ENCODE measurements around the gene FMN1. TPM values are rescaled to one million over a fixed set of nuclear protein-coding genes. Genes with fewer than 3 reads are reported as not detected.
A peak's percentile ranks its signal among the peaks of the same experiment; 100 is the strongest.

The FMN1 gene, protein sequence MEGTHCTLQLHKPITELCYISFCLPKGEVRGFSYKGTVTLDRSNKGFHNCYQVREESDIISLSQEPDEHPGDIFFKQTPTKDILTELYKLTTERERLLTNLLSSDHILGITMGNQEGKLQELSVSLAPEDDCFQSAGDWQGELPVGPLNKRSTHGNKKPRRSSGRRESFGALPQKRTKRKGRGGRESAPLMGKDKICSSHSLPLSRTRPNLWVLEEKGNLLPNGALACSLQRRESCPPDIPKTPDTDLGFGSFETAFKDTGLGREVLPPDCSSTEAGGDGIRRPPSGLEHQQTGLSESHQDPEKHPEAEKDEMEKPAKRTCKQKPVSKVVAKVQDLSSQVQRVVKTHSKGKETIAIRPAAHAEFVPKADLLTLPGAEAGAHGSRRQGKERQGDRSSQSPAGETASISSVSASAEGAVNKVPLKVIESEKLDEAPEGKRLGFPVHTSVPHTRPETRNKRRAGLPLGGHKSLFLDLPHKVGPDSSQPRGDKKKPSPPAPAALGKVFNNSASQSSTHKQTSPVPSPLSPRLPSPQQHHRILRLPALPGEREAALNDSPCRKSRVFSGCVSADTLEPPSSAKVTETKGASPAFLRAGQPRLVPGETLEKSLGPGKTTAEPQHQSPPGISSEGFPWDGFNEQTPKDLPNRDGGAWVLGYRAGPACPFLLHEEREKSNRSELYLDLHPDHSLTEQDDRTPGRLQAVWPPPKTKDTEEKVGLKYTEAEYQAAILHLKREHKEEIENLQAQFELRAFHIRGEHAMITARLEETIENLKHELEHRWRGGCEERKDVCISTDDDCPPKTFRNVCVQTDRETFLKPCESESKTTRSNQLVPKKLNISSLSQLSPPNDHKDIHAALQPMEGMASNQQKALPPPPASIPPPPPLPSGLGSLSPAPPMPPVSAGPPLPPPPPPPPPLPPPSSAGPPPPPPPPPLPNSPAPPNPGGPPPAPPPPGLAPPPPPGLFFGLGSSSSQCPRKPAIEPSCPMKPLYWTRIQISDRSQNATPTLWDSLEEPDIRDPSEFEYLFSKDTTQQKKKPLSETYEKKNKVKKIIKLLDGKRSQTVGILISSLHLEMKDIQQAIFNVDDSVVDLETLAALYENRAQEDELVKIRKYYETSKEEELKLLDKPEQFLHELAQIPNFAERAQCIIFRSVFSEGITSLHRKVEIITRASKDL (N-terminal part only)
- total RNA-seq = 2.9 TPM
- long read RNA-seq, partial matches to known transcripts = 0 of 1 reads
- long read RNA-seq, other reads (novel, unspliced or antisense) = 1 of 1 reads

DNA sequence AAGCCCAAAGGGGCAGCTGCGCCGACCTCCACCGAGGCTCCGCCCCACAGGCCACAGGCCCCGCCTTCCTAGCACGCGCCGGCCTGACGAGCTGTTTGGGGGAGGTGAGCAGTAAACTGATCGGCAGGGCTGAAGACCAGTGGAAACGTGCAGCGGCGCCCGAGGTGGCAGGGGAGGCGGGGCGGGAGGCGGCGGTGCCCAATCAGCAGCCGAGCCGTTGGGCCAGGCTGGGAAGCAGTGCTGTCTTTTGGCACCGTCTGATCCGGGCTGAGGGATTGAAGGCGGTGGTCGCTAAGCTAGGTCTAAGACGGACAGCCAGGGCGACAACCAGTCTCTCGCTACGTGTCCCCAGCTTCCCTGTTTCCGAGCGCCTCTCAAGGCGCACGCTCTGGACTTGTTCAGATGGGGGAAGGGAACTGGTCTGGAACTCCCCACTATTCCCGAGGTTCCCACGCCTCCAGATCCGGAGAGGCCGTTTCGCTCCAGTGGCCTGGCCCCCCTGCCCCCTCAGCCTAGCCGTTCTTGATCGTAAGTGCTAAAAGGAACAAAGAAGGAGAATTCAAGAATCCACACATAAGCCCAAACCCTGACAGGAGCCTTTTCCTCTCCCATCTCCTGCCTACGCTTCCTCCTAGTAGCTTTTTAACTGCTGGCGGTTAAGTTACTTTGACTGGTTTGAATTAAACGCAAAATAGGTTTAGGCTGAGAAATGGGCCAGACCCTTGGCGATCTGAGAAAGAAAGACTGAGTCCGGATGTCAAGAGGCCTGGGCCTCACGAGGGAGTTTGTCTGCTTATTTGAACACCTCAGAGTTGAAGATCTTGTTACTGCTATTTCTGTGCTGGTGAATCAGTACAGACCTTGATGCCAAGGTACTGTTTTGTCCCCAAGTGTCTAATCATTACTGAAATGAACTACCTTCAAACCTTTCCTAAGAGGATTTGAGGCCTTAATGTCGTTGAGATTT is at the start of gene FMN1:
FMN1 (minus strand) TSS at position 11 of the 967 bp plus-strand sequence. CDS start 39,800 bp downstream, outside the sequence.
- intact Hi-C loops (cut with micrococcal nuclease) = loop anchor here (1.0 kb wide), 1 partner anchor 15 kb away; no protein-coding TSS in a partner anchor
- peak; percentile 95 for DNase-seq

DNA sequence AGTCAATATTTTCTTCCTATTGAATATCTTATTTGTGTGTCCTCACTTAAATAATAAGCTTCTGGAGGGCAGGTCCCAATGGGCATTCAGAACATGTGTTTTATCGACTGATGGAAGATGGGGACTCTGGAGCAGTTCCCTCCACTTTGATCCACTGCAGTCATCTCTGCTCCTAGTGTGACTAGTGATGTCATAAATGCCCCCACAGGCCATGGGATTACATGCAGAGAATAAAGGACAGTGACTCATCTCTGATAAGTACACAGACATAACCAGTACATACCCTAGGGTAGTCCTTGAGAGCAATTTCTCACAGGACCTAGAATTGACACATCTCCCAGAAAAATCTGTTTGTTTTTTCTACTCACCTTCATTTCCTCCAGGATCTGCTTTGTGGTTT is 49.4 kb upstream of the FMN1 start:
- DNase-seq (no peak), ATAC-seq (no peak)
- intact Hi-C loops (cut with micrococcal nuclease) = no loop called here

More for the DNA sequence above, at the start of gene FMN1:
- peak; percentile 100 for ATAC-seq

DNA sequence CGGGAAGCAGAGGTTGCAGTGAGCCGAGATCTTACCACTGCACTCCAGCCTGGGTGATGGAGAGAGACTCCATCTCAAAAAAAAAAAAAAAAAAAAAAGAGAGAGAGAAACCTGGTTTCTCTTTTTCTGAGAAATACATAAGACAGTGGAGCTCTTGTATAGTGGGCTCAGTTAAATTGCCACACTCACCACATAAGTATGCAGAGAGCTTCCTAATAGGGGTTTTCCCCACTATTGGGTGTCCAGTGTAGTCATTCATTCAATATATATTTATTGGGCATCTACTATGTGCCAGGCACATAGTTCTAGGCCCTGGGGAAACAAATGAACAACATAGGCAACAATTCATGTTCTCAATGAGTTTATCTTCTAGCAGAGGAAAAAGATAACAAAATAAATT is 48.9 kb upstream of the FMN1 start:
- intact Hi-C loops (cut with micrococcal nuclease) = no loop called here
- ATAC-seq (no peak), DNase-seq (no peak)

DNA sequence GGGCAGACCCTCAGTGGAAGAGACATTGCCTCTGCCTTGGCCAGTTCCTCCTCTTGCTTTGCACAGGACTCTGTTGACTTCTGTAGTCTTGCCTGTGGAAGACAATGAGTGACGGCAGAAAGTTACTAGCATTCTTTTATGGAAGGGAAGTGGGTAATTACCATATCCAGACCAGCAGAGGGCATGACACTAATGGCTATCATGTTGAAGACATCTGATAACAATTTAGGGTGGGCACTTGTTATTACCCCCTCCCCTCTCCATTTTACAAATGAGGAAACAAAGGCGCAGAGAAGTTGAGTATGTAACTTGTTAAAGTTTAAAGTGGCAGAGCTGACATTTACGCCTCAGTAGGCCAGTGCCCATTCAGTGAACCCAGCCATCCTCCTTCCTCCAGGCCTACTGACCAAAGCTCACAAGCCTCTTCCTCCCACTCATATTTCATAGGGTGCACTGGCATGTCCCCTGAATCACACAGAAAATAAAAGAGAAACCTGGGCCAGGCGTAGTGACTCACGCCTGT is 48.2 kb upstream of the FMN1 start:
- intact Hi-C loops (cut with micrococcal nuclease) = no loop called here
- no peak for DNase-seq

DNA sequence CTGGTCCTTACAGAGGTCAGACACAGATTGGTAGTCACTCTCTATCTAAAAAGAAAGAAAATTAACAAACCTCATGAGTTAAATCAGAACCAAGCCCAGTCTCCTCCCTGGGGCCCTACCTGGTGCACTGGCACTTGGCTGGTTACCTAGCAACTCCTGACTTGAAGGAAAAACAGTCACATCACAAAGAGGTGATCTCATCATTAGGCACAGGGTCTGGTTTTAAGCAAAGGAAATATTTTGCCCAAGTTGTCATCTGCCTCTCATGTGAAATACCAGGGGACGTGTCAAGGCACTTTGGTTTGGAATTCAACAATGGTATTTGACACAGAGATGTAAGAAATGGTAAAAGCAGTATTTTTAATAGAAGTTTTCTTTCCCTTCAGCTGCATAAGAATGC is 47.7 kb upstream of the FMN1 start:
- no peak for DNase-seq
- intact Hi-C loops (cut with micrococcal nuclease) = no loop called here
- no peak for ATAC-seq

More for the DNA sequence above, 48.2 kb upstream of the FMN1 start:
- no peak for ATAC-seq

DNA sequence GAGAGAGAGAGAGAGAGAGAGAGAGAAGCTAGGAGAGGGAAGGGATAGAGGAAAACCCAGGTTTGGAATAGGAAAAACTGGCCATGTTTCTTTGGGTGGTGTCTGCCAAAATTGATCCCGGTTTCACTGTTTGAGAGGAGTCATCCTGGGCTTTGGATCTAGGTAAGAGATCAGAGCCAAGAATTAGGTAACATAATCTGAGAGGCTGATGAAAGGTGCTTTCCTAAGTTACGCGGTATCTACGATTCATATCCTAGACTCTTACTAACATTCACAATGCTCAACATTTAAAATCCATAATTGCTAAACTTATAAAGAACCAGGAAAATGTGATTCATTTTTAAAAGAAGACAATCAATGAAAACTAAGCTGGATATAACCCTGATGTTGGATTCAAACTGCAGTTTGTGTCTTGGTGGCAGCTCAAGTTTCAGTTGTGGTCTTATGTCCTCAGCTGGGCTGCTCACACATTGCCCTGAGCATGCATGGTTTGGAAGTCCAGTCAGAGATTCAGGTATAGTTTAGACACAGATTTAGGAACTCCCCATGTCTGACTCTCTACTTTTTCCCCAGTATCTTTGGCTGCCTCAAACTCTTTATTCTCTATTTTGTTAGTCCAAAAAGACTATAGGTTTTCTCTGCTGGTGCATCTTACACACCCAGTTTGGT is 42.5 kb upstream of the FMN1 start:
- intact Hi-C loops (cut with micrococcal nuclease) = no loop called here
- DNase-seq = no peak
- no peak for ATAC-seq

DNA sequence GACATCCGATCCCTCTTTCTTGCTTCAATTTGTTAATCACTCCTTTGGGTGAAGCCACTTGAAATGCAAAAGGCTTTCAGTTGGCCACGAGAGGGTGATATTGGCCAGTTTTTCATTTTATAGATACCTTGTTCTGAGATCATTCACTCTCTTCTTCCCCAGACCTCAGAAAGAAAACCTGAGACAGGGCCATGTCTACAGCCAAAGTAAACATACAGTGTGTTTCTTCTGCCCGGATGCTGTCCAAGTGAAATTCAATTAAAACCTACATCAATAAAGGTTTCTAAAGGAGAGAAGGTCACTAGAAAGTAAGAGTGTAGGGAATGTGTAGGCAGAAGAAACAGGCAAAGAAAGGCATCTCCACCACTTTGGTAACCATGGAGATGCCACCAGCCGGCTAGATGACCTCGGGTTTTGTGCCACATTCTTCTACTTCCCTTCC is 39.5 kb upstream of the FMN1 start:
- DNase-seq (no peak), ATAC-seq (no peak)
- intact Hi-C loops (cut with micrococcal nuclease) = no loop called here

DNA sequence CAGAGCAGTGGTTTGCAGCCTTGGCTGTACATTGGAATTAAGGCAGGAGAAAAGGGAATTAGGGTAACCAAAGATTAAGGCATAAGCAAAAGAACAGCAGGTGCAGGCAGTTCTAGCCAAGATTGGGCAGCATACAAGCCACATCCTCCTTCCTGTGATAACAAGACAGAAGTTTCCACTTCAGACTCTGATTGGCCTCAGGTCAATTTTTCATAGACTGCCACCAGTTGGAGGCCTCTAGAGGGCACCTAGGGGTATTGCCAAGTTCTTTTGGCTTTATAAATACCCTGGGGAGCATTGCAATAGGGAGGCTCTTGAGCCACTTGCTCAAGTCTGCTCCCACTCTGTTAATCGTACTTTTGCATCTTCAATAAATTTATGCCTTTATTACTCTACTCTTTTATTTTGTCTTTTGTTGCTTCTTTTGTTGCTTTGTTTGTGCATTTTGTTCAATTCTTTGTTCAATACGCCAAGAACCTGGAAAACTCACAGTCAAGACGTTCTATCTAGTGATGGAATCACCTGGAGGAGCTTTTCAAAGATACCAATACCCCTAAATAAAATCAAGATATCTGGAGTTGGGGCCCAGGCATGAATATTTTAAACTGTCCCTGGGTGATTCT is 32.2 kb upstream of the FMN1 start:
- ATAC-seq = peak; percentile 92
- intact Hi-C loops (cut with micrococcal nuclease) = no loop called here
- DNase-seq = no peak

DNA sequence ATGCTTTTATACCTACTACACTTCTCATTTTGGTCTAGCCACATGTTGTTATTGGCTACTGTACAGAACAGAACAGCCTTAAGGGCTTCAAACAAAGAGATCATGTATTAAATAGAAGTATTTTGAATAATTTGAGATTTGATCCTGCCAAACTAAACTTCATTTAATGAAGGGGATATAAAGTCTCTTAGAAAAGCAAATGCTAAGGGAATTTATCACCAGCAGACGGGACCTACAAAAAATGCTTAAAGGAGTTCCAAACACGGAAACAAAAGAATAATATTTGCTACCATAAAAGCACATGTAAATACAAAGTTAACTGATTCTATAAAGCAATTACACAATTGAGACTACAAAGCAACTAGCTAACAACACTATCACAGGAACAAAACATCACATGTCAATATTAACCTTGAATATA is 23.6 kb upstream of the FMN1 start:
- intact Hi-C loops (cut with micrococcal nuclease) = no loop called here
- DNase-seq (no peak), ATAC-seq (no peak)

DNA sequence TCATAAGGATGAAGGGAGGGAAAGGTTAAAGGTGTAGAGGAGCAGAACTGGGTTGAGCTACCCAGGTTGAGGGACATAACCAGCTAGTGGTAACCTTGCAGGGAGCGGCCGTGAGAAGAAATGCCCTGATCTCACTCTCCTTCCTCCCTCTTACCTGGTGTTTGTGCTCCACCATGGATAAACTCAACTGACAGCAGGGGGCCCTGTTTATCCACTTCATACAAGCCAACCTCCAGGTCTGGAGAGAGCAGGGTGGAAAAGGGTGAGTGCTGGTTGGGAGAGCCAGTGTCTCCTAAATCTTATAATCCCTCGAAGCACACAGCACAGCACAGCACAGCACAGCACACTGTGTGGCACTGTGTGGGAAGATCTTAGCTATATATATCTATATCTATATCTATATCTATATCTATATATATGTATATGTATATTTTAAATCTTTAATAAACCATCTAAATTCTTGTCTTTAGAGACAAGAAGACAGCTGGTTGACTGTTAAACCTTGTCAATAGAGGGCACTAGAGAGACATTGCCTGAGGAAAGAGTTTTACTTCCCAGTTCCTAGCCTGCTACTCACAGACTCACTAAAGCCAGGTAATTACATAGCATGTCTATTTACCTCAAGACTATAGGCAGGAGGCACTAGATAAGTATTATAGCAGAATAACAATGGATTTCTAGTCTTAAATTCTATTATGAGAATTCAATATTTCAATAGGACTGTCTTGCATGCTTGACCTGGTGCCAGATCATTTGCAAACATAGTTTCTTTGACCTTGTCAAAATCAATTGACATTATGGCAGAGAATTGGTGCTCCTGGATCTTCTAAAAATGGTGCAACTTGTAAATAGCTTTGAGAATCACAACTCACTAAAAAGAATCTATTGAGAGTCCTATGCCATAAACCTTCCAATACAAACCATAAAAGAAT is 21.7 kb upstream of the FMN1 start:
- ATAC-seq (no peak), DNase-seq (no peak)
- intact Hi-C loops (cut with micrococcal nuclease) = no loop called here

DNA sequence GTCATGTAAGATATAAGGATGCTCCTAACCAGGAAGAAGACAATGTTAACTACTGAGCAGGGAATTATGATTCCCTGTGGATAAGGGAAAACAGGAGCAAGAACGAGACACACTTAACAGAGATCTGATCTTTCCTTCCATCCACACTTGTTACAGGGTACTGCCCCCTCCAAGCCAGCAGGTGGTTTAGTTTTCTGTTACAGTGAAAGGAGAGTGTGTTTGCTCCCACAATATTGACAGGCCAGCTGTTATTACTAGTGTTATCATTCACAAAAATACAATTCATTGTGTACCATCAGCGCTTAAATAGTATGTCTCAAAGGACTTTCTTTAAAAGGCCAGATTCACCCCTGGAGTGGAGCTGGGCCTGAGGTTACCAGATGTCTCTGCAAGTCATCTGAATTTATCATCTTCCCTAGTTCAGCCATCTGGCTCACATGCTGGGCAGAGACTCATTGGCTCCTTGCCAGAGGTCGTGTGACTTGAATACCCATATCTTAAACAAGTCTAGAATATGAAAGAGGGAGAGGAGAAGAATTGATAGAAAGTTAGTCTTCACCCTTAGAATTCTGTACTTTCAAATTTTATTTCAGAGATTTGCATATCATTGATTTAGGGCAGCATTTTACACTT is 16.8 kb upstream of the FMN1 start:
- no peak for ATAC-seq
- intact Hi-C loops (cut with micrococcal nuclease) = no loop called here
- peak; percentile 35 for DNase-seq

DNA sequence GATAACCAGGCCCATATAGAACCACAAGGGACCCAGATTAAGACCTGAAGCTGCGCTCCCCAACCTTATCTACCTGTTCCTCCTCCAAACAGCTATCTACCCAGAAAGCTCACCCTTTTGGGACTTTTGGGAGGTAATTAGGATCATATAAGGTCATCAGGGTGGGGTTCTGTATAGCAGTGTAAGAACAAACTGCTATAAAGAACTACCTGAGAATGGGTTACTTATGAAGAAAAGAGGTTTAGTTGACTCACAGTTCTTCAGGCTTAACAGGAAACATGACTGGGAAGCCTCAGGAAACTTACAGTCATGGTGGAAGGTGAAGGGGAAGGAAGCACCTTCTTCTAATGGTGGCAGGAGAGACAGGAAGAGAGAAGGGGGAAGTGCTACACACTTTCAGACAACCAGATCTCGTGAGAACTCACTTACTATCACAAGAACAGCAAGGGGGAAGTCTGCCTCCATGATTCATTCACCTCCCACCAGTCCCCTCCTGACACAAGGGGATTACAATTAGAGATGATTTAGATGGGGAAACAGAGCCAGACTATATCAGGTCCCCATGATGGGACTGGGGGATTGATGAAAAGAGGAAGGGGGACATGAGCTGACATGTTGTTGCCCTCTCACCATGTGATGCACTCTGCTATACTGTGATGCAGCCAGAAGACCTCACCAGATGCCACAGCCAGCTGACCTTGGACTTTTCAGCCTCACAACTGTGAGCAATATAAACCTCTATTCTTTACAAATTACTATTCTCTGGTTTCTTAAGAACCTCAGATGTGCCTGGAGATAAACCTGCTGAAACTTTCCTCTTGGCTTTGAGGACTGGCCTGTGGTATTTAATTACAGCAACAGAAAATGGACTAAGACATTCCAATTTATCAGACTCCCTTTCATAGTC is 15.3 kb upstream of the FMN1 start:
- intact Hi-C loops (cut with micrococcal nuclease) = loop anchor here (1.0 kb wide), 1 partner anchor 15 kb away; no protein-coding TSS in a partner anchor
- DNase-seq (no peak), ATAC-seq (no peak)

DNA sequence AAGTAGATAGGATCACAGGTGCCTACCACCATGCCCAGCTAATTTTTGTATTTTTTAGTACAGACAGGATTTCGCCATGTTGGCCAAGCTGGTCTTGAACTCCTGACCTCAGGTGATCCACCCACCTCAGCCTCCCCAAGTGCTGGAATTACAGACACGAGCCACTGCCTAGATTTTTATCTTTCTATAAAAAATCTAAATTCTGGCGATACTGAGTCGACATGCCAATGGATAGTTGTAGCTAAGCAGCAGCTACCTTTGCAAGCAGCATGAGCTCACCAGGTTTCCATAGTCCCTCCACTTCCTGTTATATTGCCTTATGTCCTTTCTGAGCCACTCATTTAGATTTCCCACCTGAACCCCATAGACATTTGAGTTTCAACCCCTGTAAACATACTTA is 13.1 kb upstream of the FMN1 start:
- ATAC-seq (no peak), DNase-seq (no peak)
- intact Hi-C loops (cut with micrococcal nuclease) = no loop called here

DNA sequence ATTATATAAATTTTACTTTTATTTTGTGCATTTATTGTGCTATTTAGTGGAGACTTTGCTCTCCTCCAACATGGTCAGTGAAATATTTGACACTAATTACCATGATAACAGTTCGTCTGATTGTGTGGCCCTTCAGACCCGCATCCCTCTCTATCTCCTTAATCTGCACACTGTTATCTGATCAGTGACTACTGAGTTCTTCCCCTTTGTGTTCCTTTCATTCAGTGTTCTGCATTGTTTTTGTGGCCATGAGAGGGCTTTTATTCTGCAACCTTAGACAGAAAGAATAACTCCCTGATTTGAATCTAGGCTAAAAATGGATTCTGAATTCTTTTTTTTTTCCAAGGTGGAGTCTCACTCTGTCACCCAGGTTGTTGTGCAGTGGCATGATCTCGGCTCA is 11.9 kb upstream of the FMN1 start:
- intact Hi-C loops (cut with micrococcal nuclease) = no loop called here
- ATAC-seq = no peak
- DNase-seq = no peak

DNA sequence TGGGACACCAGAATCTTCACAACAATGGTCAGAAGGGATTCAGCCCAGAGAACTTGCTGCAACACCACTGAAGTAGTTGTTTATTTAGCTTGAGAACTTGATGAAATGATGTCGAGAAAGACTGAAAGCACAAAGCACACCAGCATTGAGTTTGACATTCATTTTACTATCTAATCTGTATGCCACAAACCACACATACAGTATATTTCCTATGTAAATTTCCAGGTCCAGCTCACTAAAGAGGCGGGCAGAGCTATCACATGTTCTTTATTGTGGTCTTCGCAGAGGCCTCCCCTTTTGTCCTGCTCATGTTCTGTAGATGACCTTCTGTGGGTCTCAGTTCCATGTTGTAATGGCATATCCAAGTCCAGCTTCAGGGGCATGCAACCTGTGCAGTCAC is 10.4 kb upstream of the FMN1 start:
- intact Hi-C loops (cut with micrococcal nuclease) = no loop called here
- ATAC-seq (no peak), DNase-seq (no peak)

All from left ventricle myocardium superior (tissue), 1 donor.